HAP-1 (cell line): ENCODE data around the gene ADAMTS6.
"Not testable (repeated sequence)": the region's sequence is repeated elsewhere in the genome, so short reads cannot be mapped to it uniquely, and the experiment has no call there.

Source experiments
- DNase-seq, 2 experiments: peaks; one replicate each; pipeline ENCODE4 v3.0.0-alpha.2; 2016 to 2020; ENCODE audit warnings: low spot score in 2 of 2
- H3K27me3 ChIP-seq: fragments of 250-450 bp; sonication (Bioruptor Pico); 2 replicates; pipeline ENCODE4 v1.5.1; 2020; ENCODE audit warnings: low read depth, mild to moderate bottlenecking, moderate library complexity
- H3K36me3 ChIP-seq: fragments of 250-450 bp; sonication (Bioruptor Pico); replicated peaks from 2 replicates; pipeline ENCODE4 v1.5.1; 2020; ENCODE audit warnings: mild to moderate bottlenecking
- H3K4me1 ChIP-seq: fragments of 250-450 bp; sonication (Bioruptor Pico); 2 replicates; pipeline ENCODE4 v1.5.1; 2020; ENCODE audit warnings: mild to moderate bottlenecking
- H3K4me3 ChIP-seq: fragments of 250-450 bp; sonication (Bioruptor Pico); 2 replicates; pipeline ENCODE4 v1.5.1; 2020; ENCODE audit warnings: mild to moderate bottlenecking, moderate library complexity
- H3K9me3 ChIP-seq: fragments of 250-450 bp; sonication (Bioruptor Pico); 2 replicates; pipeline ENCODE4 v1.5.1; 2020; ENCODE audit warnings: mild to moderate bottlenecking, moderate library complexity
- in situ Hi-C: fragments of 300-500 bp; cut with MboI; formaldehyde crosslinking; loops from 3 replicates; pipeline ENCODE4 v1.14.3; 2020; ENCODE audit warnings: low sequenced_read_pairs, inconsistent platforms, mixed read lengths

ADAMTS6 gene

GRCh38 chr5:65481635-65482295 is at the start of gene ADAMTS6:
ADAMTS6 (minus strand) TSS chr5:65481920; CDS start chr5:65473673, 8,247 bp downstream.
- in situ Hi-C loops, result loop anchor here (10.0 to 25.0 kb wide), 3 partner anchors 394 to 667 kb away; no protein-coding TSS in a partner anchor
- peak; percentile 64 to 86 for DNase-seq

GRCh38 chr5:65530904-65531303 is 49.2 kb upstream of the ADAMTS6 start:
- H3K36me3 ChIP-seq, result no peaks in the 10 kb centered on the region; the same call in 1 of the 2 replicates
- in situ Hi-C loops, result no loop called here

More at GRCh38 chr5:65481635-65482295, at the start of gene ADAMTS6:
- Histone ChIP-seq H3K36me3 (no peaks in the 10 kb centered on the region), H3K9me3 (no peaks in the 10 kb centered on the region), H3K4me1 (peaks cover 11% of the 10 kb centered on the region), H3K27me3 (0 out of 2 replicates have a peak, but pooled peaks cover 4% of the 10 kb centered on the region), H3K4me3 (peak within 1 kb of the TSS; percentile 31)

GRCh38 chr5:65525726-65526125 is 44.0 kb upstream of the ADAMTS6 start:
- H3K4me3 ChIP-seq, result no peak overlapping the region
- H3K36me3 ChIP-seq, result peaks cover 1% of the 10 kb centered on the region; the same call in 1 of the 2 replicates
- in situ Hi-C loops, result no loop called here
- no peaks in the 10 kb centered on the region for H3K27me3 ChIP-seq
- no peak for DNase-seq
- no peaks in the 10 kb centered on the region for H3K9me3 ChIP-seq
- peaks cover 7% of the 10 kb centered on the region; the same call in 1 of the 2 replicates for H3K4me1 ChIP-seq

More at GRCh38 chr5:65530904-65531303, 49.2 kb upstream of the ADAMTS6 start:
- no peak for DNase-seq
- Histone ChIP-seq H3K9me3 (no peaks in the 10 kb centered on the region), H3K4me1 (peaks cover 8% of the 10 kb centered on the region; the same call in 1 of the 2 replicates), H3K27me3 (no peaks in the 10 kb centered on the region), H3K4me3 (no peak overlapping the region)

GRCh38 chr5:65512170-65512937 is 30.6 kb upstream of the ADAMTS6 start:
- DNase-seq, result no peak
- in situ Hi-C loops, result no loop called here
- no peaks in the 10 kb centered on the region for H3K36me3 ChIP-seq
- no peak overlapping the region for H3K4me3 ChIP-seq
- no peaks in the 10 kb centered on the region for H3K9me3 ChIP-seq
- no peaks in the 10 kb centered on the region for H3K27me3 ChIP-seq
- H3K4me1 ChIP-seq, result no peaks in the 10 kb centered on the region

GRCh38 chr5:65508978-65509377 is 27.3 kb upstream of the ADAMTS6 start:
- Histone ChIP-seq H3K4me1 (no peaks in the 10 kb centered on the region), H3K27me3 (no peaks in the 10 kb centered on the region), H3K4me3 (no peak overlapping the region), H3K9me3 (no peaks in the 10 kb centered on the region), H3K36me3 (no peaks in the 10 kb centered on the region)
- in situ Hi-C loops, result no loop called here
- no peak for DNase-seq

GRCh38 chr5:65506961-65507360 is 25.2 kb upstream of the ADAMTS6 start:
- no peaks in the 10 kb centered on the region for H3K27me3 ChIP-seq
- H3K4me1 ChIP-seq, result no peaks in the 10 kb centered on the region
- in situ Hi-C loops, result no loop called here
- DNase-seq, result no peak
- no peaks in the 10 kb centered on the region for H3K9me3 ChIP-seq
- H3K36me3 ChIP-seq, result no peaks in the 10 kb centered on the region
- H3K4me3 ChIP-seq, result no peak overlapping the region

GRCh38 chr5:65489119-65489518 is 7.4 kb upstream of the ADAMTS6 start:
- no peaks in the 10 kb centered on the region for H3K27me3 ChIP-seq
- no peak overlapping the region for H3K4me3 ChIP-seq
- no peaks in the 10 kb centered on the region for H3K4me1 ChIP-seq
- H3K36me3 ChIP-seq, result no peaks in the 10 kb centered on the region
- H3K9me3 ChIP-seq, result no peaks in the 10 kb centered on the region
- no peak for DNase-seq
- in situ Hi-C loops, result loop anchor here (10.0 to 25.0 kb wide), 3 partner anchors 402 to 674 kb away; no protein-coding TSS in a partner anchor

GRCh38 chr5:65488038-65488687 is 6.4 kb upstream of the ADAMTS6 start:
- not testable (repeated sequence) for H3K4me3 ChIP-seq, H3K9me3 ChIP-seq, DNase-seq, H3K27me3 ChIP-seq, H3K4me1 ChIP-seq, H3K36me3 ChIP-seq
- in situ Hi-C loops, result loop anchor here (10.0 to 25.0 kb wide), 3 partner anchors 401 to 673 kb away; no protein-coding TSS in a partner anchor

GRCh38 chr5:65486803-65487202 is 5.1 kb upstream of the ADAMTS6 start:
- not testable (repeated sequence) for H3K9me3 ChIP-seq, H3K36me3 ChIP-seq, H3K4me3 ChIP-seq, H3K4me1 ChIP-seq, H3K27me3 ChIP-seq, DNase-seq
- in situ Hi-C loops, result loop anchor here (10.0 to 25.0 kb wide), 3 partner anchors 400 to 672 kb away; no protein-coding TSS in a partner anchor

GRCh38 chr5:65485405-65485804 is 3.7 kb upstream of the ADAMTS6 start:
- no peaks in the 10 kb centered on the region for H3K9me3 ChIP-seq
- no peaks in the 10 kb centered on the region for H3K36me3 ChIP-seq
- no peak for DNase-seq
- in situ Hi-C loops, result loop anchor here (10.0 to 25.0 kb wide), 3 partner anchors 398 to 671 kb away; no protein-coding TSS in a partner anchor
- no peak overlapping the region for H3K4me3 ChIP-seq
- H3K27me3 ChIP-seq, result no peaks in the 10 kb centered on the region
- peaks cover 11% of the 10 kb centered on the region for H3K4me1 ChIP-seq

GRCh38 chr5:65483546-65484346 is 2.0 kb upstream of the ADAMTS6 start:
- Histone ChIP-seq H3K4me1 (peaks cover 11% of the 10 kb centered on the region), H3K36me3 (no peaks in the 10 kb centered on the region), H3K9me3 (no peaks in the 10 kb centered on the region), H3K4me3 (no peak overlapping the region), H3K27me3 (0 out of 2 replicates have a peak, but pooled peaks cover 4% of the 10 kb centered on the region)
- DNase-seq, result peak in 1 of 2 experiments; percentile 80
- in situ Hi-C loops, result loop anchor here (10.0 to 25.0 kb wide), 3 partner anchors 396 to 669 kb away; no protein-coding TSS in a partner anchor

- Histone ChIP-seq H3K36me3 (no peaks in the 10 kb centered on the region), H3K9me3 (no peaks in the 10 kb centered on the region), H3K4me3 (peak overlapping the region; percentile 31), H3K27me3 (0 out of 2 replicates have a peak, but pooled peaks cover 4% of the 10 kb centered on the region), H3K4me1 (peaks cover 11% of the 10 kb centered on the region)
- in situ Hi-C loops, result loop anchor here (10.0 to 25.0 kb wide), 3 partner anchors 396 to 668 kb away; no protein-coding TSS in a partner anchor
- peak in 1 of 2 experiments; percentile 12 for DNase-seq
Measured at GRCh38 chr5:65482736-65483545, 1.2 kb upstream of the ADAMTS6 start.
